M059J (cell line): ENCODE results near the gene ARID3C. TPM values are rescaled to one million over a fixed set of nuclear protein-coding genes. Genes with fewer than 3 reads are reported as not detected.
A peak's percentile ranks its signal among the peaks of the same experiment; 100 is the strongest.

Source experiments
- DNase-seq: peaks from one replicate; pipeline ENCODE4 v3.0.0-alpha.2; 2012; ENCODE audit warnings: low read depth
- total RNA-seq: library from RNA; depleted of rRNA; stranded (reverse); fragments of >200 nt; shearing (Covaris generic); gene quantifications from 2 replicates; pipeline ENCODE4 v1.2.3, GENCODE V29; 2014

Gene ARID3C
- total RNA-seq, 1 experiment from 2014 or later: not detected

DNA sequence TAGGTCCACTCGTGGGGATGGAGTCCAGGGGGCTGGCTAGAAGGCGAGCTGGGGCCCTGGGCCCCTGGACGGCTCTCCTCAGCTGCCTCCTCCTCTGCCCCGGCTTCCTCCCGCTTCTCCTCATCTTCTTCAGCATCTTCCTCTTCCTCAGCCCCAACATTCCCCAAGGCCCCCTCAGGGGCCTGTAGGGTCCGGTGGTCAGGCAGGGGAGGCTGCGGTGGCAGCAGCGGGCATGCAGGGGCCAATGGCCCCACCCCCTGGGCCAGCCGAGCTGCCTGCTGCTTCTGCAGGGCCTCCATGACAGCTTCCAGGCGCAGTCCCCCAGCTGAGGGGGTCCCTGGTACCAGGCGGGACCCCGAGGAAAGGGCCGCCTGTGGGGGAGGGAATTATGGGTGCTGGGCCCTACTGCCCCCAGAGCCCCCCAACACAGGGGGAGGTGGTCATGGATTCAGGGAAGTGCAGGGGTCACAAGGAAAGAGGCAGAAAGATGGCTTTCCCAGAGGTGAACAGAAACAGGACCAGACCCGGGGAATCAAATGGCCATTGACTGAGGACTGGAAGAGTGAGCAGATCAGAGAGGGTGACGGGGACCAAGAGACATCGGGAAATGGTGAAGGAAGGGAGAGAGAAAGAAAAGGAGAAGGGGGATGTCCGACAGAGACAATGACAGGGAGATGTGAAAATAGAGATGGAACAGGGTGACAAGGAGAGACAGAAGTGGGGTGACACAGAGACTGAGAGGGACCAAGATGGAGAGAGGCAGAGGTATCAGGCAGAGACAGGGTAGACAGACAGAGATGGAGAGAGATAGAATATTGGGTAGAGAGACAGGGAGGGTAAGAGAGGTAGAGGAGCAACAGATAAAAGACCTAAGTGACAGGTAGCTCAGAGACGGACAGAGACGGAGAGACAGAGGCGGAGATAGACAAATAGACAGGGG is 880 bp downstream of the ARID3C start:
- DNase-seq: no peak

DNA sequence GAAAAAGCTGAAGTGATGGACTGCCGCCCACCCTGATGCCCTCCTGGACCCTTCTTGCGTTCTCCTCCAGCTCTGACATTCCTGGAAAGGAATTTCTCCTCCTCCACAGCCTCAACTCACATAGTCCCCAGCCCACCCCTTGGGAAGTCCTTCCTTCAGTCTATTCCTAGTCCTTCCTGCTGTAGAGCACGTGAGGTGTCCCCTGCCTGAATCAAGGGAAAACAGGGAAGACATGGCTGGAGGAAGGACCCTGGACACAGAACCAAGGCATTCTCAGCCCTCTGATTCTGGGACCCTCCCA is 3.7 kb downstream of the ARID3C start:
- DNase-seq: no peak

GRCh38 chr9:34624475-34625185 is 4.2 kb downstream of the ARID3C start:
- DNase-seq: no peak

- DNase-seq: no peak
Measured at GRCh38 chr9:34623374-34624235, 5.3 kb downstream of the ARID3C start.

- DNase-seq: peak; percentile 96
Measured at GRCh38 chr9:34620061-34620994, 8.5 kb downstream of the ARID3C start, which contains the start of gene DCTN3. TSS of gene DCTN3 (minus strand) at chr9:34620495. CDS start at chr9:34620464, 31 bp downstream.

DNA sequence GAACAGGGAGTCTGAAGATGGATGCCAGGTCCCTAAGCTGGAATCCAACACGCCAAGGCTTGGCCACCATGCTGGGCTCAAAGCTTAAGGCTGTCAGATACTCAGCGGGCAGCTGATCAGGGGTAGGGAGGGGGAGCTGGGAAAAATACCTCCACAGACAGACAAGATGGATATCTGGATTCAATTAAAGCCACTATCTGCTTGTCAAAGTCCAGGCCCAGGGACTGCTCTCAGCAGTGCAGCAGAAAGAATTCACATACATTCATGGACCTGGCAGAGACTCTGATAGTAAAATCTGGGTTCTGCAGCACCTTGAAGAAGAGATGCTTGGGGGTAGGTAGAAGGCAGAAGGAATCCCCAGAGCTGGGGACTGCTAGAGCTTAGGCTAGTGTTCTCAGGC is 13.7 kb downstream of the ARID3C start:
- no peak for DNase-seq

GRCh38 chr9:34612788-34613390 is 16.0 kb downstream of the ARID3C start:
- DNase-seq: peak; percentile 83

- peak; percentile 83 for DNase-seq
Measured at GRCh38 chr9:34611811-34612787, 16.8 kb downstream of the ARID3C start, which contains the start of gene RPP25L. TSS of gene RPP25L (minus strand) at chr9:34612097. CDS start at chr9:34611296, 801 bp downstream.

- no peak for DNase-seq
Measured at GRCh38 chr9:34611251-34611810, 17.5 kb downstream of the ARID3C start.

DNA sequence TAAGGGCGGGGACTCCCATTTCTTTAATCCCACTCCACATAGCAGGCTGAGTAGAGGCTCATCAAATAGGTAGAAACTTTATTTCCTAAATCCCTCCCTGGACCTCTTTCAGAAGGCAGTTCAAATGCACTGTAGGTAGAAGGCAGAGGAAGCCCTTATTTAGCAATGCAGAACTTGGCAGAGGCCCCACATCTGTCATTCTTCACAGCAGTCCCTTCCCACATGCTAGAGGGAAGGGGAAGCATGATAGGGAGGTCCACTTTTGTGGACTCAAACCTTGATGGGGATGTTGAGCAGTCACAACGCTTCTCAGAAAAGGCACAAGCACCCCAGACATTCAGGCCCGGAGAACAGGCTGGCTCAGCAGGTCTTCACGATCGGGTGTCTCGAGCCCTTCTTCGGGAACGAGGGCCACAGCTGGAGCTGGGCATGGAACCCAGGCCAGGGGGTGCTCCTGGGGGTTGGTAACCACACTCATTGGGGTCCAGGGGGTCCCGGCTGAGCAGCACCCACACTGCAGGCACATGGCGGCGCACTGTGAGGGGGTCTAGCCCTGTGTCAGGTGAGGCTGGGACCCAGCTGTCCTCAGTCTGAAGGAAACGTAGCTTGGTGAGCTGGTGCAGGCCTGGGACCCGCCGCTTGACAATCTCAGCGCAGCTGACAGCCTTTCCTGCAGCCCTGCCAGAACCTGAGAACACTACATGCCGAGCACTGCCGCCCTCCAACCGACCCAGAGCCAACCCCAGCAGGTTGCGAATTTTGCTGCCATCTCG is 18.2 kb downstream of the ARID3C start:
- DNase-seq: no peak

- DNase-seq: no peak
Measured at GRCh38 chr9:34607331-34607730, 21.5 kb downstream of the ARID3C start.

DNA sequence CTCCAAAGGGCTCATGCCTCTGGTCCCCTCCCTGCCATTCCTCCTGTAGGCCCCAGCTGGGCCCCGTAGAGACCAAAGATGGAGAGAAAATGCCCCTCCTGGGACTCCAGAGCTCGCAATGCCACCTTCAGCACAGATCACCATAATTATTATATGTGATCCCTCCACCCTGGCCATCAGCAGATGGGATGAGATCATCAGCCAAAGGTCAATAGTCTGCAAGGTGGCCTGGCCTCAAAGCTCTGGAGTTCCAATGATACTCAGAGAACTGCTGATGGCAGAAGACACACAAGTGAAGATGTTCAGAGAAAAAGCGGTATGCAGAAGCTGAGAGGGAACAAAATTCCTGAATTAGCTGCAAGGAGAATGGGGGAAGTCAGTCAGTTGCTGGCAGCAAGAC is 22.0 kb downstream of the ARID3C start:
- DNase-seq: no peak

DNA sequence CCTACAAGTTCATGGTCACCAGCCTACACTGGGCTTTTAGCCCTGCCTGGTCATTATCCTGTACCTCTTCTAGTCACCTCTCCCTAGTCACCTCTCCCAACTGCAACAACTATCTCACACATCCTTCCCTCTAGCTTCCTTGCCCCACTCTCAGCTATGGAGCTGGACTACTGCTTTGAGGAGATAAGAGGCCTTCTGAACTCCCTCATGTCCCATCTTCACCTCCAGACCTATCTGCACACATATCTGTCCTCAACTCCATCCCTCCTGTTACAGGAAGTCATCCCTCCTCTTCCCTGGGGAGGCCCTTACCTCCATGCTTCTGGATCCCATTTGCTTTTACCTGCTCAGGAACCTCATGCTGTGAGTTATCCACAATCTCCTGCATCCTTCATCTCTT is 22.7 kb downstream of the ARID3C start:
- no peak for DNase-seq

DNA sequence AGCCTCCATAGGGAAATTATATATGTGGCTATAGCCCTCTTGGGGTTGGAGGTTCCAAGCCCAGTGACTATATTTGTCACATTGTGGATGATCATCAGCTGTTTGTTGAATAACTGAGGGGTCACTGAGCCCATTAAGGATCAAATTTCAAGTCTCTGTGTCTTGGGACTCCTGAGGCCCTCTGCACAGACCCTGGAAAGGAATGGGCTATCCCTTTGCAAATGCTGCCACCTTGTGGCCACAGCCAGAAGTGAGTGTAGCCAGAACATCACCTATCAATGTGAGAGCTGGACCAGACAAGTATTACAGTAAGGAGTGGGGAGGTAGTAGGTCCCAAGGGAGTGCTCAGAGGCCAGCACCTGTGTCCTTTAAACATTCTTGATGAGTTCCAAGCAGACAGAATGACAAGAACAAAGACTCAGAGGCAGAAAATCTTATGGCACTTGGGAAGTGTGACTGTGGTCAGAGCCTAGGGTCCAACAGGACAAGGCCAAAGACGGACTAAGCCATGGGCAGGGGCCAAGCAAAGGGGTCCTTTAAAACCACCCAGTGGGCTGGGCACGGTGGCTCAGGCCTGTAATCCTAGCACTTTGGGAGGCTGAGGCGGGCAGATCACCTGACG is 25.1 kb downstream of the ARID3C start:
- peak; percentile 69 for DNase-seq

- DNase-seq: no peak
Measured at GRCh38 chr9:34601937-34602573, 26.8 kb downstream of the ARID3C start.

DNA sequence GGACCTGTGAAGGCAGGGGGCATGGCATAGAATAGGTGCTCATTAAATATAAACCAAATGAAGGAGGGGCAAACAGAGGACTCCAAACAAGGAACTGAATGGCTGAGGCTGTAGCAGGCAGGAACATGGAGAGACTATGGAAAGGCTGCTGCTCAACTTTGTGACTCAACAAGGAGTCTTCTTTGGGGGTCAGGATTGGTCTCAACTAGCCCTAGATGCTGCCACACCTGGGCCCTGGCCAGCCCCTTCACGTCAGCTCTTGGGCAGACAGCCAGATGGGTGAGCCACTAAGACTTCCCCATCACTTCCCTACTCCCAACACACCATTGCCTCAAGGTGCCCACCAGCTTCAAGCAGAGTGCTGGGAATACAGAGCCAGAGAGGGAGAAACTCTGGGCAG is 28.0 kb downstream of the ARID3C start:
- DNase-seq: no peak

DNA sequence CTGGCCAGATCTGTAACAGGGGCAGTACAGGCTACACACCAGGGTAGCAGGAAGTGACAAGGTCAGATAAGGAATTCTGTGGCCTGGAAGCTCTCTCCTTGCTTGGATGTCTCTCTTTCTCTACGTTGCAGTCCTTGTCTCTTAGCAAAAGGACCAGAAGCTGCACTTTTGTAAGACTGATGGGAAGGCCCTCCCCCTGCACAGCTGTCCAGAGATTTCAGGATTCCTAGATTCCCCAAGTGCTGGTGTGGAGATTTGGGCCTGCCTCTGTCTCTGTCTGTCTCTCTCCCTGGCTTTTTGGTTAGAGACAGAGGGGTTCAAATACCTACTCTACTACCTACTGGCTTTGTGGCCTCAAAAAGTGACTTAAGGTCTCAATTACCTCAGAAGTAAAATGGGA is 29.3 kb downstream of the ARID3C start:
- DNase-seq: no peak
